HepG2 (cell line): ENCODE results near the gene BRAF. TPM values are rescaled to one million over a fixed set of nuclear protein-coding genes. Genes with fewer than 3 reads are reported as not detected.

ENCODE experiments used
- ELF3 ChIP-seq: IDR thresholded peaks from 2 replicates; pipeline ENCODE4 v1.6.1; 2016; ENCODE audit warnings: missing genetic modification reagents, missing compliant biosample characterization
- GZF1 ChIP-seq: sonication (generic); formaldehyde crosslinking; IDR thresholded peaks from 2 replicates; pipeline ENCODE4 v1.5.1; 2020; ENCODE audit warnings: mild to moderate bottlenecking, missing genetic modification reagents
- HNF4G ChIP-seq, 2 experiments: sonication (generic) in 1 of 2; formaldehyde crosslinking in 1 of 2; IDR thresholded peaks; 2 replicates each; pipeline versions ENCODE4 v1.4.0 to v1.6.1; 2011 to 2020; ENCODE audit warnings: borderline replicate concordance in 2 of 2, low read depth in 2 of 2, mild to moderate bottlenecking in 2 of 2, low read length in 1 of 2, missing genetic modification reagents in 1 of 2, moderate library complexity in 1 of 2
- ISX ChIP-seq: sonication (generic); formaldehyde crosslinking; conservative IDR thresholded peaks from 2 replicates; pipeline ENCODE4 v1.5.0; 2020; ENCODE audit warnings: missing genetic modification reagents
- MIXL1 ChIP-seq: IDR thresholded peaks from 2 replicates; pipeline ENCODE4 v1.6.1; 2016
- MTF2 ChIP-seq: sonication (generic); formaldehyde crosslinking; IDR thresholded peaks from 2 replicates; pipeline ENCODE4 v1.5.0; 2020; ENCODE audit warnings: missing genetic modification reagents, borderline replicate concordance
- NR2F6 ChIP-seq, 2 experiments: IDR thresholded peaks; 2 replicates each; pipeline ENCODE4 v1.6.1; 2016; ENCODE audit warnings: antibody characterized with exemption in 1 of 2, mild to moderate bottlenecking in 1 of 2
- POLR2A ChIP-seq, 2 experiments: IDR thresholded peaks; 2 replicates each; pipeline ENCODE4 v1.6.1; 2011; ENCODE audit warnings: low read depth in 2 of 2, low read length in 2 of 2, mild to moderate bottlenecking in 1 of 2, moderate library complexity in 1 of 2; ENCODE audit not compliant: insufficient read depth in 1 of 2
- POLR2AphosphoS5 ChIP-seq: IDR thresholded peaks from 2 replicates; pipeline ENCODE4 v1.6.1; 2012; ENCODE audit warnings: low read depth, low read length
- REL ChIP-seq: sonication (generic); formaldehyde crosslinking; conservative IDR thresholded peaks from 2 replicates; pipeline ENCODE4 v1.8.0; 2022; ENCODE audit warnings: mild to moderate bottlenecking, missing genetic modification reagents, moderate library complexity
- SNRNP70 ChIP-seq: fragments of 200-400 bp; formaldehyde crosslinking; IDR thresholded peaks from 2 replicates; pipeline ENCODE4 v1.6.1; 2017; ENCODE audit warnings: mild to moderate bottlenecking, low read depth, low read length, moderate library complexity
- ZBTB1 ChIP-seq: sonication (generic); formaldehyde crosslinking; IDR thresholded peaks from 2 replicates; pipeline ENCODE4 v1.4.0; 2020; ENCODE audit warnings: missing genetic modification reagents, borderline replicate concordance
- ZNF124 ChIP-seq: sonication (generic); formaldehyde crosslinking; IDR thresholded peaks from 2 replicates; pipeline ENCODE4 v1.4.0; 2020; ENCODE audit warnings: missing genetic modification reagents
- ZNF644 ChIP-seq: IDR thresholded peaks from 2 replicates; pipeline ENCODE4 v1.6.1; 2016; ENCODE audit warnings: low read depth
- ZNF747 ChIP-seq: sonication (generic); formaldehyde crosslinking; IDR thresholded peaks from 2 replicates; pipeline ENCODE4 v1.8.1; 2023; ENCODE audit warnings: missing genetic modification reagents, mild to moderate bottlenecking, borderline replicate concordance
- ZNF766 ChIP-seq: sonication (generic); formaldehyde crosslinking; IDR thresholded peaks from 2 replicates; pipeline ENCODE4 v1.5.0; 2020; ENCODE audit warnings: missing genetic modification reagents, borderline replicate concordance
- ZZZ3 ChIP-seq: sonication (generic); formaldehyde crosslinking; IDR thresholded peaks from 2 replicates; pipeline ENCODE4 v1.4.0; 2020; ENCODE audit warnings: missing genetic modification reagents, mild to moderate bottlenecking, borderline replicate concordance
- polyA plus RNA-seq, 8 experiments: library from polyadenylated mRNA; depleted of rRNA in 3 of 8; stranded (reverse) in 7 of 8; unstranded in 1 of 8; fragments of >200 nt; fragmentation: Illumina TruSeq in 4 of 8; extraction: Trizol in 4 of 8; gene quantifications; 2 replicates each; pipeline versions ENCODE4 v1.2.1 to v1.2.3, GENCODE V29; 2011 to 2016; ENCODE audit warnings: low read depth in 4 of 8, missing spikeins in 1 of 8, mixed read lengths in 1 of 8; ENCODE audit not compliant: insufficient read depth in 1 of 8
- total RNA-seq, 5 experiments: library from RNA; depleted of rRNA; stranded (reverse); fragments of >200 nt; fragmentation: Illumina TruSeq; extraction: Trizol; gene quantifications; 2 replicates each; pipeline ENCODE4 v1.2.3, GENCODE V29; 2016; ENCODE audit warnings: low read depth in 1 of 5
- TF ChIP-seq, protein P1 (sequence below): sonication (generic); formaldehyde crosslinking; IDR thresholded peaks from 2 replicates; pipeline ENCODE4 v1.5.0; 2020; ENCODE audit warnings: mild to moderate bottlenecking, missing genetic modification reagents, borderline replicate concordance
- TF ChIP-seq, protein P2 (sequence below), 2 experiments: fragments of 450-650 bp in 1 of 2; sonication (generic) in 1 of 2; formaldehyde crosslinking; IDR thresholded peaks; 2 replicates each; pipeline versions ENCODE4 v1.5.0 to v1.8.0; 2020 to 2022; ENCODE audit warnings: mild to moderate bottlenecking in 1 of 2, missing genetic modification reagents in 1 of 2
- TF ChIP-seq, protein P3 (sequence below): IDR thresholded peaks from 2 replicates; pipeline ENCODE4 v1.6.1; 2012; ENCODE audit warnings: low read depth, low read length, improper control_type of control experiment
- TF ChIP-seq, protein P4 (sequence below): sonication (generic); formaldehyde crosslinking; IDR thresholded peaks from 2 replicates; pipeline ENCODE4 v1.4.0; 2020; ENCODE audit warnings: missing genetic modification reagents
- TF ChIP-seq, protein P5 (sequence below): IDR thresholded peaks from 2 replicates; pipeline ENCODE4 v1.6.1; 2016; ENCODE audit warnings: missing compliant biosample characterization, missing genetic modification reagents, borderline replicate concordance

Gene BRAF
- total and polyA plus RNA-seq, 2 of the 13 experiments (the other 11 are each of a cell fraction or from before 2014, with no cell fraction given): 12.5 to 13.4 TPM

DNA sequence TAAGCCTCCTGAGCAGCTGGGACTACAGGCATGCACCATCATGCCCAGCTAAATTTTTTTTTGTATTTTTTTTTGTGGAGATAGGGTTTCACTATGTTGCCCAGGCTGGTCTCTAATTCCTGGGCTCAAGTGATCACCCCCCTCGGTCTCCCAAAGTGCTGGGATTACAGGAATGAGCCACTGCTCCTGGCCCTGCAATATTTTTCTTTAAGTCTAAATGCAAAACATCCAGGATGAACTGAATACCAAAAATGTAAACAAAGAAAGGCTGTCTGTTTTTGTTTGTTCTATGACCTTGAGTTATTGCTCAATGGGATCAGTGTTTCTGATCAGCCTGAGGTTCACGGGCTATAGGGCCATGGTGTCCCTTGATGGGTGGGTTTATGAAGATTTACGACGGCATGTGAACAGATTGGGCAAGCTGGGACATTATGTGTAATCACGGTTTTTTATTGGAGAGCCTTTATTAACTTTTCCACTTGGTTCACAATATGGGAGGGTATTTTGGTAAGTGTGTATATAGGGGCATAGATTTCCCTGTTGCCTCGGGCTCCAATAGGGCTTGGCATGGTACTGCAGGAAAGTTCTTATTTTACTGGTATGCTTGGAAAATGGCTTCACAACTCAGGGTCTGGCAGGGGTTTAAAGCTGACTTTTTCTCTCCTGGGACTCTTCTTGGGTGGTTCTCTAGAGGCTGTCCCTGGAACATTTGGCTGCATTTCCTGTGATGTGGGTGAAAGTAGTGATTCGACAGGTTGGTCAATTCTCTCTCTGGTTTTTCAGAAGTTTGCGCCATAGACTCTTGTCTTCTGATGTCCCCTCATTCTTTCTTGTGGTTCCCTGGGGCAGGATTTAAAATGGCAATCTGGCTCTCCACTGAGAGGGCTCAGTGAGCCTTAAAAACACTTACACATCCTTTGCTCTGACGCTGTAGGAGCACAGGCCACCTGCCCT, 48.4 kb upstream of the BRAF start (continued):
- TF ChIP-seq, protein P1, sequence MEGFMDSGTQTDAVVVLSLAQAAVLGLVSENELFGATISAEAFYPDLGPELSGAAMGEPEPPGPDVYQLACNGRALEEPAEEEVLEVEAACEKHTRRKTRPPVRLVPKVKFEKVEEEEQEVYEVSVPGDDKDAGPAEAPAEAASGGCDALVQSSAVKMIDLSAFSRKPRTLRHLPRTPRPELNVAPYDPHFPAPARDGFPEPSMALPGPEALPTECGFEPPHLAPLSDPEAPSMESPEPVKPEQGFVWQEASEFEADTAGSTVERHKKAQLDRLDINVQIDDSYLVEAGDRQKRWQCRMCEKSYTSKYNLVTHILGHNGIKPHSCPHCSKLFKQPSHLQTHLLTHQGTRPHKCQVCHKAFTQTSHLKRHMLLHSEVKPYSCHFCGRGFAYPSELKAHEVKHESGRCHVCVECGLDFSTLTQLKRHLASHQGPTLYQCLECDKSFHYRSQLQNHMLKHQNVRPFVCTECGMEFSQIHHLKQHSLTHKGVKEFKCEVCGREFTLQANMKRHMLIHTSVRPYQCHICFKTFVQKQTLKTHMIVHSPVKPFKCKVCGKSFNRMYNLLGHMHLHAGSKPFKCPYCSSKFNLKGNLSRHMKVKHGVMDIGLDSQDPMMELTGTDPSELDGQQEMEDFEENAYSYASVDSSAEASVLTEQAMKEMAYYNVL (CRISPR knock-in tag): peak; percentile 90
- TF ChIP-seq SNRNP70 (no peak), ZBTB1 (CRISPR knock-in tag) (no peak), POLR2AphosphoS5 (no peak), ELF3 (CRISPR knock-in tag) (peak; percentile 71), ZNF124 (CRISPR knock-in tag) (0 out of 2 replicates have a peak, but pooled peaks have one; percentile 23), ZNF766 (CRISPR knock-in tag) (no peak), ISX (CRISPR knock-in tag) (no peak; the same call in 1 of the 2 replicates), ZNF644 (CRISPR knock-in tag) (peak; percentile 95), MIXL1 (CRISPR knock-in tag) (peak; percentile 82; the same call in 1 of the 2 replicates), HNF4G (IDR thresholded peaks at IDR 0.05; ENCODE audit: borderline replicate concordance, low read depth, low read length) (peak; percentile 51; the same call in 1 of the 2 replicates), HNF4G (CRISPR knock-in tag; IDR thresholded peaks at IDR 0.05; ENCODE audit: borderline replicate concordance, low read depth) (peak; percentile 60; the same call in 1 of the 2 replicates), NR2F6 (IDR thresholded peaks at IDR 0.05) (peak; percentile 50), NR2F6 (CRISPR knock-in tag; IDR thresholded peaks at IDR 0.05) (peak; percentile 71), MTF2 (CRISPR knock-in tag) (peak; percentile 44; the same call in 1 of the 2 replicates), REL (CRISPR knock-in tag) (no peak), POLR2A (IDR thresholded peaks at IDR 0.05; ENCODE audit: insufficient read depth in 1 of 2, low read depth in 2 of 2, low read length in 2 of 2) (no peak), ZNF747 (peak; percentile 33; the same call in 1 of the 2 replicates), ZZZ3 (CRISPR knock-in tag) (no peak), GZF1 (CRISPR knock-in tag) (no peak)
- TF ChIP-seq, protein P2, sequence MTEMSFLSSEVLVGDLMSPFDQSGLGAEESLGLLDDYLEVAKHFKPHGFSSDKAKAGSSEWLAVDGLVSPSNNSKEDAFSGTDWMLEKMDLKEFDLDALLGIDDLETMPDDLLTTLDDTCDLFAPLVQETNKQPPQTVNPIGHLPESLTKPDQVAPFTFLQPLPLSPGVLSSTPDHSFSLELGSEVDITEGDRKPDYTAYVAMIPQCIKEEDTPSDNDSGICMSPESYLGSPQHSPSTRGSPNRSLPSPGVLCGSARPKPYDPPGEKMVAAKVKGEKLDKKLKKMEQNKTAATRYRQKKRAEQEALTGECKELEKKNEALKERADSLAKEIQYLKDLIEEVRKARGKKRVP (CRISPR knock-in tag; IDR thresholded peaks at IDR 0.05): peak in 1 of 2 experiments; percentile 77; a peak in 2 of 4 replicates
- TF ChIP-seq, protein P3, sequence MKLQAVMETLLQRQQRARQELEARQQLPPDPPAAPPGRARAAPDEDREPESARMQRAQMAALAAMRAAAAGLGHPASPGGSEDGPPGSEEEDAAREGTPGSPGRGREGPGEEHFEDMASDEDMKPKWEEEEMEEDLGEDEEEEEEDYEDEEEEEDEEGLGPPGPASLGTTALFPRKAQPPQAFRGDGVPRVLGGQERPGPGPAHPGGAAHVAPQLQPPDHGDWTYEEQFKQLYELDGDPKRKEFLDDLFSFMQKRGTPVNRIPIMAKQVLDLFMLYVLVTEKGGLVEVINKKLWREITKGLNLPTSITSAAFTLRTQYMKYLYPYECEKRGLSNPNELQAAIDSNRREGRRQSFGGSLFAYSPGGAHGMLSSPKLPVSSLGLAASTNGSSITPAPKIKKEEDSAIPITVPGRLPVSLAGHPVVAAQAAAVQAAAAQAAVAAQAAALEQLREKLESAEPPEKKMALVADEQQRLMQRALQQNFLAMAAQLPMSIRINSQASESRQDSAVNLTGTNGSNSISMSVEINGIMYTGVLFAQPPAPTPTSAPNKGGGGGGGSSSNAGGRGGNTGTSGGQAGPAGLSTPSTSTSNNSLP: peak; percentile 49; the same call in 1 of the 2 replicates
- TF ChIP-seq, protein P4, sequence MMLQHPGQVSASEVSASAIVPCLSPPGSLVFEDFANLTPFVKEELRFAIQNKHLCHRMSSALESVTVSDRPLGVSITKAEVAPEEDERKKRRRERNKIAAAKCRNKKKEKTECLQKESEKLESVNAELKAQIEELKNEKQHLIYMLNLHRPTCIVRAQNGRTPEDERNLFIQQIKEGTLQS (CRISPR knock-in tag): no peak
- TF ChIP-seq, protein P5, sequence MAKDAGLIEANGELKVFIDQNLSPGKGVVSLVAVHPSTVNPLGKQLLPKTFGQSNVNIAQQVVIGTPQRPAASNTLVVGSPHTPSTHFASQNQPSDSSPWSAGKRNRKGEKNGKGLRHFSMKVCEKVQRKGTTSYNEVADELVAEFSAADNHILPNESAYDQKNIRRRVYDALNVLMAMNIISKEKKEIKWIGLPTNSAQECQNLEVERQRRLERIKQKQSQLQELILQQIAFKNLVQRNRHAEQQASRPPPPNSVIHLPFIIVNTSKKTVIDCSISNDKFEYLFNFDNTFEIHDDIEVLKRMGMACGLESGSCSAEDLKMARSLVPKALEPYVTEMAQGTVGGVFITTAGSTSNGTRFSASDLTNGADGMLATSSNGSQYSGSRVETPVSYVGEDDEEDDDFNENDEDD: 0 out of 2 replicates have a peak, but pooled peaks have one; percentile 22
